Endothelial cell (in vitro differentiated cells): Measurements from ENCODE around the gene PRRC2B. TPM values are rescaled to one million over a fixed set of nuclear protein-coding genes. Genes with fewer than 3 reads are reported as not detected.

Source experiments
- DNase-seq: peaks from one replicate; pipeline ENCODE4 v3.0.0; 2021; ENCODE audit warnings: low spot score
- H3K27ac Mint-ChIP-seq: one replicate; pipeline ENCODE4 v1.8.0; 2021; ENCODE audit warnings: mixed read lengths, inconsistent platforms; ENCODE audit not compliant: unreplicated experiment
- H3K27me3 Mint-ChIP-seq: one replicate; pipeline ENCODE4 v1.8.0; 2021; ENCODE audit warnings: mild to moderate bottlenecking, moderate library complexity, mixed read lengths, inconsistent platforms; ENCODE audit not compliant: unreplicated experiment
- H3K36me3 Mint-ChIP-seq: one replicate; pipeline ENCODE4 v1.8.0; 2021; ENCODE audit warnings: mild to moderate bottlenecking, low read depth, mixed read lengths, inconsistent platforms; ENCODE audit not compliant: unreplicated experiment
- H3K4me1 Mint-ChIP-seq: one replicate; pipeline ENCODE4 v1.8.0; 2021; ENCODE audit warnings: mild to moderate bottlenecking, mixed read lengths, inconsistent platforms; ENCODE audit not compliant: unreplicated experiment
- H3K4me3 Mint-ChIP-seq: one replicate; pipeline ENCODE4 v1.8.0; 2021; ENCODE audit warnings: mild to moderate bottlenecking, mixed read lengths, inconsistent platforms; ENCODE audit not compliant: unreplicated experiment
- H3K9me3 Mint-ChIP-seq: one replicate; pipeline ENCODE4 v1.8.0; 2021; ENCODE audit warnings: mixed read lengths, inconsistent platforms; ENCODE audit not compliant: unreplicated experiment
- total RNA-seq: library from RNA; stranded (reverse); fragmentation: NEBNext Ultra II Directional; extraction: Animal tissue kit (Norgen Biotek cat#: 25700); gene quantifications from one replicate; pipeline ENCODE4 v1.2.1, GENCODE V29; 2021; ENCODE audit not compliant: unreplicated experiment
- TF ChIP-seq, protein P1 (sequence below): fragments of 200-600 bp; sonication (generic); IDR thresholded peaks from one replicate; pipeline ENCODE4 v1.5.0; 2021; ENCODE audit warnings: antibody characterized with exemption; ENCODE audit not compliant: unreplicated experiment

Gene PRRC2B
- total RNA-seq, 1 donor from 2014 or later = 350 TPM

- Mint-ChIP-seq H3K4me3 (no peak overlapping the region), H3K27ac (peak overlapping the region; percentile 76), H3K36me3 (no peaks in the 10 kb centered on the region), H3K27me3 (peaks cover 4% of the 10 kb centered on the region), H3K9me3 (no peaks in the 10 kb centered on the region), H3K4me1 (peaks cover 74% of the 10 kb centered on the region)
- TF ChIP-seq, protein P1, sequence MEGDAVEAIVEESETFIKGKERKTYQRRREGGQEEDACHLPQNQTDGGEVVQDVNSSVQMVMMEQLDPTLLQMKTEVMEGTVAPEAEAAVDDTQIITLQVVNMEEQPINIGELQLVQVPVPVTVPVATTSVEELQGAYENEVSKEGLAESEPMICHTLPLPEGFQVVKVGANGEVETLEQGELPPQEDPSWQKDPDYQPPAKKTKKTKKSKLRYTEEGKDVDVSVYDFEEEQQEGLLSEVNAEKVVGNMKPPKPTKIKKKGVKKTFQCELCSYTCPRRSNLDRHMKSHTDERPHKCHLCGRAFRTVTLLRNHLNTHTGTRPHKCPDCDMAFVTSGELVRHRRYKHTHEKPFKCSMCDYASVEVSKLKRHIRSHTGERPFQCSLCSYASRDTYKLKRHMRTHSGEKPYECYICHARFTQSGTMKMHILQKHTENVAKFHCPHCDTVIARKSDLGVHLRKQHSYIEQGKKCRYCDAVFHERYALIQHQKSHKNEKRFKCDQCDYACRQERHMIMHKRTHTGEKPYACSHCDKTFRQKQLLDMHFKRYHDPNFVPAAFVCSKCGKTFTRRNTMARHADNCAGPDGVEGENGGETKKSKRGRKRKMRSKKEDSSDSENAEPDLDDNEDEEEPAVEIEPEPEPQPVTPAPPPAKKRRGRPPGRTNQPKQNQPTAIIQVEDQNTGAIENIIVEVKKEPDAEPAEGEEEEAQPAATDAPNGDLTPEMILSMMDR = no peak
- DNase-seq = no peak
Observed at GRCh38 chr9:131402073-131402472, 8.2 kb downstream of the PRRC2B start.

- peaks cover 74% of the 10 kb centered on the region for H3K4me1 Mint-ChIP-seq
- peaks cover 3% of the 10 kb centered on the region for H3K27me3 Mint-ChIP-seq
- no peaks in the 10 kb centered on the region for H3K36me3 Mint-ChIP-seq
- no peaks in the 10 kb centered on the region for H3K9me3 Mint-ChIP-seq
- no peak overlapping the region for H3K4me3 Mint-ChIP-seq
- TF ChIP-seq, protein P1 = no peak
- no peak for DNase-seq
- peak overlapping the region; percentile 76 for H3K27ac Mint-ChIP-seq
Observed at GRCh38 chr9:131402738-131403492, 9.0 kb downstream of the PRRC2B start.

DNA sequence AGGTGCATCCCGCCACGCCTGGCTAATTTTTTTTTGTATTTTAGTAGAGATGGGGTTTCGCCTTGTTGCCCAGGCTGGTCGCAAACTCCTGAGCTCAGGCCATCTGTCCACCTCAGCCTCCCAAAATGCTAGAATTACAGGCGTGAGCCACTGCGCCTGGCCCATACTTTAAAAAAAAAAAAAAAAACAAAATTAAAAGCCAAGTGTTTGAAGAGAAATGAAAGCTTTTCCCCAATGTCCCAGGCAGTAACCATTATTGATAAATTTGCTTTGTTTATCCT is 9.5 kb downstream of the PRRC2B start:
- Mint-ChIP-seq H3K36me3 (no peaks in the 10 kb centered on the region), H3K27ac (no peak overlapping the region), H3K4me1 (peaks cover 74% of the 10 kb centered on the region), H3K27me3 (peaks cover 3% of the 10 kb centered on the region), H3K4me3 (no peak overlapping the region), H3K9me3 (no peaks in the 10 kb centered on the region)
- TF ChIP-seq, protein P1 = no peak
- DNase-seq = no peak

- Mint-ChIP-seq H3K9me3 (no peaks in the 10 kb centered on the region), H3K36me3 (no peaks in the 10 kb centered on the region), H3K4me3 (peak overlapping the region; percentile 19), H3K4me1 (peaks cover 73% of the 10 kb centered on the region), H3K27me3 (peaks cover 3% of the 10 kb centered on the region), H3K27ac (no peak overlapping the region)
- TF ChIP-seq, protein P1 = no peak
- DNase-seq = no peak
Observed at GRCh38 chr9:131404581-131404980, 10.7 kb downstream of the PRRC2B start.

DNA sequence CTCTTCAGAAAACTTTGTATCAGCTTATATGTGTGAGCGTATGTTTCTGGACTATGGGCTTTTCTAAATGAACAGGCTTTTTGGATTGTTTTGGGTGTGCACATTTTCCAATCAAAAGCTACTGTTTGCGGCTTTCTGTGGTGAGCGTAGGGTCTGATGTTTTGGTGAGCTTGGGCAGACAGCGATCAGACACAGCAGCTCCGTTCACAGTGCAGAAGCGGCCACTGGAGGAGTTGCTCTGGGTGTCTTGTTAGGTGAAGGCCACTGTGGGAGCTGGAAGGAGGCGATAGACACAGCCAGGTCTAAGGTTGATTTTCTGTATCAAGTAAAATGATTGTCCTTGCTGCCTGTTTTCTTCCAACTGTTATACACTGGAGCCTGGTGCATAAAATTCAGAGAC is 11.1 kb downstream of the PRRC2B start:
- Mint-ChIP-seq H3K36me3 (no peaks in the 10 kb centered on the region), H3K27me3 (peaks cover 3% of the 10 kb centered on the region), H3K4me1 (peaks cover 73% of the 10 kb centered on the region), H3K27ac (peak overlapping the region; percentile 13), H3K4me3 (peak overlapping the region; percentile 19), H3K9me3 (no peaks in the 10 kb centered on the region)
- DNase-seq = no peak
- TF ChIP-seq, protein P1 = no peak
